GM19438 (cell line): ENCODE results near the gene IL18R1.

ENCODE experiments used
- ATAC-seq: cut with Tn5 transposase; IDR thresholded peaks from one replicate; pipeline ENCODE4 v1.9.1; 2021; ENCODE audit warnings: low read depth; ENCODE audit not compliant: unreplicated experiment

The IL18R1 gene

DNA sequence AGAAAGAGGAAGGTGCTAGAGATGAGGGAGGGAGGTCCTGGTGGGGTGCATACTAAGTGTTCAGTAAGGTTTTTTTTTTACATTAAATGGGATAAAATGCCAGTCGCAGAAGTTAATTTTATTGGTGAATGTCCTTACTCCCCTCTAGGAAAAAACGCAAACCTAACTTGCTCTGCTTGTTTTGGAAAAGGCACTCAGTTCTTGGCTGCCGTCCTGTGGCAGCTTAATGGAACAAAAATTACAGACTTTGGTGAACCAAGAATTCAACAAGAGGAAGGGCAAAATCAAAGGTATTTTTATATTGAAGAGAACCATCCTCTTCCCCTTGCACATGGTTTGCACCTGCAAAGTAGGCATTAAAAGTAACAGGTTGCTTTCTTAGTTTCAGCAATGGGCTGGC is 12.7 kb upstream of the IL18R1 start:
- ATAC-seq, result no peak

DNA sequence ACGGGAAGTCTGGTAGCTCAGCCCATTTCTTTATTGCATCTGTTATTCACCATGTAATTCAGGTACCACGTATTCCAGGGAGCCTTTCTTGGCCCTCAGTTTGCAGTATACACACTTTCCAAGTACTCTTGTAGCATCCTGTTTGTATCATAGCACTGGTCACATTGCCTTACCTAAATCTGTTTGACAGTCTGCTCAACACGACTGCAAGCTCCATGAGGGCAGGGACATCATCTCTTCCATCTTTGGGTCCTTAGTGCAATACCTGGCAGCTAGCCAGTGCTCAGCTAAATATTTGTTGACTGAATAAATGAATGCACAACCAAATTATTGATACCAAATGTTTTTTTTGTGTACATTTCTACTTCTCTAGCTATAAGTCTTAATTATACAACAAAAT is 11.2 kb upstream of the IL18R1 start:
- no peak for ATAC-seq

DNA sequence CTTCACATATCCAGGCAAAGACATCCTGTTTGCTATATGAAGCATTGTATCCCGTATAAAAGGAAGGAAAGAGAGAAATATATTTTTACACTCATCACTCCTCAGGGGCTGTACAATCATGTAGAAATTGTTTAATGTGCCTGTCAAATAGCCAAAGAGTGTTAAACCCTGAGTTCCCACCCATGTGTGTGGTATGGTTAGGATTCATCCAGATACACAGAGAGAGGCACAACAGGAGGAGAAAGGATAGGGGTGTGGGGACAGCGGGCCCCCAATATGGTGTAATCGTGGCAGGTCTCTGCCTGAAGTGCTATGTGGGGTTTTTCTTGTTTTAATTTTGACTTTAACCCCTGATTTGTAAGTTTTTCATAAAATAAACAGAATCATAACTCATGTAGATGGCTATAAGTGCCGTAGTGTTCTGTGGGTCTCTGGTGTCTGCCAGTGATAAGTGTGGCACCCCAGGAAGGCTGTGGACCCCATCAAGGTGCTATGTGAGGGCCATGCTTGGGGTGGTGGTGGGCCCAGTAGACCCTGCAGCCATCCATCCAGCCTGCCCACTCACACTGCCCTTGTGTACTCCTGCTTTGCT is 10.2 kb upstream of the IL18R1 start:
- no peak for ATAC-seq

DNA sequence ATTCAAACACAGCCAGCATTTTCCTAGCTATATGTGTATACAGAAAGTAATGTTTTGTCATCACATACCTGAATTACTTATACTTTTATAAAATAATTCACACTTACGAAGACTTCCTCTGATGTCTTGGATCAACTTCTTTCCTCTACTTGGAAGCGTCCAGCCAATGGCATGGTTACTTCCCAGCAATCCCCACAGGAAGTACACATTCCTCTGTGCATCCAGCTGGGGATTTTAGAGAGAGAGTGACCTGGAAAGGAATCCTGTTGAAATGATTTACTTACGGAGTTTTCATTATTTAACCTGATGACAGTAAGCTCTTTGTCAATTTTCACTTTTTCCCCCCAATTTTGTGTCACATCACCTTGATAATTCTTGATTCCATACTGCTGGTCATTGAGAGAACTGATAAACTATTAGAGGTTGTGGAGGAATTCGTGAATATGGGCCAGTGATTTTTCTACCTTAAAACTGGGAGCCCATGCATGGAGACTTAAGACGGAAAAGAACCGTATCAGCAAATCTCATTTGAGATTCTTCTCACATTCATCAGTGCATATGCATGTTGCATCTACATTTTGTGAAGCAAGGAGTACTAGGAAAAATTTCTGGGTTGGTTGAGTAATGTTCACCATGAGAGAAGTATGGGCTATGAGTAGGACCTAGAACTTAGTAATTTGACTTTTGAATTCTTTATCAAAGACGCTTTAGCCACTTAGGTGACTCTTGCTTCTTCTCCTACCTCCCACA is 9.0 kb upstream of the IL18R1 start:
- ATAC-seq, result no peak

DNA sequence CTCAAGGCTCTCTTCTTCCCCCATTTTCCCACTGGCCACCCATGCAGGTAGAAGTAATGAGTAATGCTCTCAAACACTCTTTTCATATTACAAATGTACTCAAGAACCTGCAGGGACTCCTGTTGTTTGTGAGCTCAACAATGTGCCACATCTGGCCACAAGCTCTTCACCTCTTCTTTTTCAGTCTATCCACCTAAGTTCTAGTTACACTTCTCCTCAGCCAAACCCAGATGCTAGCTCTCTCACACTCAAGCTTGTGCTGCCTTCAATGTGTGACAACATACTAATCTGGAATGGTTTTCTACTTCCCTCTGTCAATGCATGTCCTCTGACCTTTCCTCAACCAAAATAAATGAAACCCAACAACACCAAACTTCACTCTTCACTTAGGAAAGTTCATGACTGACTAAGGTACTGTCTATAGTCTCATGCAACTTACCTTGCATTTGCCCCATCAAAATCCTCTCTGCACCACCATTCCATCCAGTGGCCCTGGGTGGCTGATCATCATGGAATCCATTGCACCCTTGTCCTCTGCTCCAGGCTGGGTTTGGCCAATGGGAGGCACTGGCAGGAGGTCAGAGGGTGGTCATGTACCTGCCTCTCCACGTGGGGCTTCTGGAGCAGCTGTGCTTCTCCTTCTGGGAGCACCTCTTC is 5.3 kb upstream of the IL18R1 start:
- ATAC-seq, result no peak

DNA sequence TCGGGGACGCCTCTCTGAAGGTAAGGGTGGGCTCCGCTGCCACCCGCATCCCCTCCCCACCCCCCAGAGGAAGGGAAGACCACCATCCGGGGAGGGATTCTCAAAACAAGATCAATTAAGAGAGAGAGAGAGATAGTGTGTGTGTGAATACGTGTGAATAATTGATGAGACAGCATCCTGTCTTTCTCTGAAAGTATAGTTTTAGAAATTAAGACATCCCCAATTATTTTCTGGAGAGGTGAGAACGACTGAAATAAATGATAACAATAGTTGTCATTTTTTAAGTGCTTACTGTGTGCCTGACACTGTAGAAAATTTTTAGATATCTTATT is 751 bp downstream of the IL18R1 start:
- no peak for ATAC-seq

DNA sequence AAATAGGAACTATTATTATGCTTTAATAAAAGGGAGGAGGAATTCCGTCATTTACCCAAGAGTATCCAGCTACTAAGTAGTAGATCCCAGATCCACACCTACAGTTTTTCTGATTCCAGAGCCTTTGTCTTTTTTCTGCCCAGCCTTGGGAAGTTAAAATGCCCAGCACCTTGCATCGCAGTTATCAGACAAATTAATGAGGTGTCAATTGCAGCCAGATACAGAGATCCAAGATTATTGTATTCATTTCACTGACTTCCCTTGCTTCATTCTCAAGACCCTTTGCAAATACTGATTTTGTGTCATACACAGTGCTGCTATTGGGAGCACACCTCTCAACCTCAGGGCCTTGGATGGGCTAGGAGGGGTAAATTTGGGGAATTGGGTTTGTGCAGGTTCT is 1.1 kb downstream of the IL18R1 start:
- ATAC-seq, result no peak

DNA sequence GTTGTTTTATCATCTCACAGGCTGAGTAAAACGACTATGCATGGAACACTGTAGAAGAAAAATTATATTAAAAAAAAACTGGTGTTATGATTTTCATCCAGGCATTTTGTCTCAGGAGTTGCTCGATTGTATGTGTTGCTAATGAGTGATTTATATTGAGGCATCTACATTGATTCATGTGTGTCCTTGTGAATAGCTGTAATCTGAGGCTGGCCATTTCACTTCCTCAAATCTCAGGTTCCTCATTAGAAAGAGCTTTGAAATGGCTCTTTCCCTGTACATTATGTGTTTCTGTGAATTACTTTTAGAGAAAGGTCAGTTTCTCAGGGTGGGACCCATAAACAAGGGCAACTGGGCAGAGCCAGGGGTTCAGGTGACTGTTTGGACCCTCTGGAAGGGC is 2.3 kb downstream of the IL18R1 start:
- ATAC-seq, result no peak

DNA sequence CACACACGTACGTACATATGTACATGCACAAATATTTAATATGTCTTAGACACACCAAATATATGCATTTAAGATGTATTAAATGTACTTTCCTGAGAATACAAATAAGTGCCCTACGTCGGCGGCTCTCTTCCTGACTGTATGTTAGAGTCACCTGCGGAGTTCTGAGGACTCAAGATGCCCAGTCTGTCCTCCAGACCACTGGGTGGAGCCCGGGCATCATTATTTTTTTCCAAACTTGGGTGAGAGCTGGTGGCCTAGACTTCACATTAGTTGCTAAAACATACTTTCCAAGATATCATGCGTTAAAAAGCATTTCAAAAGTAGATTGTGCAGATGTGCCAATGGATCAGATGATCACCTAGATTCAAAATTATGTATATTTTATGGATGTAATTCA is 2.9 kb downstream of the IL18R1 start:
- ATAC-seq, result no peak

DNA sequence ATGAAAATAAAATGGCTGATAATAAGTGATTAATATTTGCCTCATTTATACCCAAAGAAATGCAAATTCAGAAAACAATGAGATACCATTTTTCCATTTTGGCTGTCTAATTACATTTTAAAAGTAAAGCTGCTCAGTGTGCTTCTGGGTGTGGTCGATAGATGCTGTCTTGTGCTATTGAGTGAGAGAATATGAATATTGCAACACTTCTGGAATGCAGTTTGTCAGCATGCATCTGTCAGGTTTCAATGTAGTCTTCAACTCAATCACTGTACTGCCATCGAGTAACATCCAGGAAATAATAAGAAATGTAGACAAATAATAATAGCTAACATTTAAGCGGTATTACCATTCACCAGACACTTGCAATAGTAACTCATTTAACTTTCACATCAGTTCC is 3.9 kb downstream of the IL18R1 start:
- no peak for ATAC-seq

DNA sequence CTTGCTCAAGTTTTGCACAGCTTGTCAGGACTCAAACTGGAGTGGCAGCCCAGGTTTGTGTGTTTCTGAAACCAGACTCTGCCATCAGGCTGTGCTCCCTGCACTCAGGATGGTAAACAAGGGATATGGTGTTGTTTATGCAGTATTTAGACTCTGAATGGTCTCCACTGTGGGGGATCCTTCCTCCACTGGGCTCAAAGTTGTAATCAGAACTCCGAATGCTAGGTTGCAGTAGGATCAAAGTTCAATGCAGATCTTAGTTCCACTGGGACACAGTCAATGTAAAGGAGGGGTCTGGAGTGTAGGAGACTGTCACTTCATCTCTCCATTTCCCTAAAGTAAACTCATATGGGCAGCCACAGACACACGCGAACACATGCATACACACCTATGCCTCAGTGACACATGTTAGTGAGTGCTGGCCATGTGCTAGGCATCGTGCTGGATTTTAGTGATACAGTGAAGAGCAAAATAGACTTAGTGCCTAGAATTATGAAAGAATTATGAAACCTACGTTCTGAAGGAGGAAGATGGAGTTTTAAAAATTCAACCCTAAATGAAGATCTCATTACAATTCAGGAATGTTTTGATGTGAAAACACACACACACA is 6.1 kb downstream of the IL18R1 start:
- no peak for ATAC-seq

DNA sequence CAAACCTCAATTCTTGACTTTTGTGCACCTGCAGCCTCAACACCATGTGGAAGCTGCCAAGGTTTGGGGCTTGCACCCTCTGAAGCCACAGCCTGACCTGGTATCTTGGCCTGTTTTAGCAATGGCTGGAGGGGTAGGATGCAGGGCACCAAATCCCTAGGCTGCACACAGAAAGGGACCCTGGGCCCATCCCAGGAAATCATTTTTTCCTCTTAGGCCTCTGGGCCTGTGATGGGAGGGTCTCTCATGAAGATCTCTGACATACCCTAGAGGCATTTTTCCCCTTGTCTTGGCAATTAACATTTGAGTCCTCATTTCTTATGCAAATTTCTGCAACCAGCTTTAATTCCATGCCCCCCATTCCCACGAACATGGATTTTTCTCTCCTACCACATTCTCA is 10.2 kb downstream of the IL18R1 start:
- no peak for ATAC-seq

DNA sequence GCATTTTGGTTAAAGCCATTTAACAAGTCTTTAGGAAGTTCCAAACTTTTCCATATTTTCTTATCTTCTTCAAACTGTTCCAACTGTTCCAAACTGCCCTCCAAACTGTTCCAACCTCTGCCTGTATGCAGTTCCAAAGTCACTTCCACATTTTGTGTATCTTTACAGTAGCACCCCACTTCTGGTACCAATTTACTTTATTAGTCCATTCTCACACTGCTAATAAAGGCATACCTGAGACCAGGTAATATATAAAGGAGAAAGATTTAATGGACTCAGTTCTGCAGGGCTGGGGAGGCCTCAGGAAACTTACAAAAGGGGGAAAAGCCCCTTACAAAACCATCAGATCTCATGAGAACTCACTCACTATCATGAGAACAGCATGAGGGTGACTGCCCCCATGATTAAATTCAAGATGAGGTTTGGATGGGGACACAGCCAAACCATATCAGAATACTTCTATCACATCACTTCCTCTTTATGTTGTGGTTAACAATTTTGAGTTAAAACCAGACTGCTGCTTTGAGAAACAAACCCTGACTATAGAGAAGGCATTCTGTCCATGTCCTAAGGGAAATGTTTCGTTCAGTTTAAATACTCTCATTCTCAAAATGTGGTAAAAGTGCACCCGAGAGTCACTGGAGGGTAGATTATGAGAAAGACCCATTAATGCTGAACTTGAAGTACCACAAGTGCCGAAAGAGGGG is 11.0 kb downstream of the IL18R1 start:
- ATAC-seq, result peak; percentile 67

DNA sequence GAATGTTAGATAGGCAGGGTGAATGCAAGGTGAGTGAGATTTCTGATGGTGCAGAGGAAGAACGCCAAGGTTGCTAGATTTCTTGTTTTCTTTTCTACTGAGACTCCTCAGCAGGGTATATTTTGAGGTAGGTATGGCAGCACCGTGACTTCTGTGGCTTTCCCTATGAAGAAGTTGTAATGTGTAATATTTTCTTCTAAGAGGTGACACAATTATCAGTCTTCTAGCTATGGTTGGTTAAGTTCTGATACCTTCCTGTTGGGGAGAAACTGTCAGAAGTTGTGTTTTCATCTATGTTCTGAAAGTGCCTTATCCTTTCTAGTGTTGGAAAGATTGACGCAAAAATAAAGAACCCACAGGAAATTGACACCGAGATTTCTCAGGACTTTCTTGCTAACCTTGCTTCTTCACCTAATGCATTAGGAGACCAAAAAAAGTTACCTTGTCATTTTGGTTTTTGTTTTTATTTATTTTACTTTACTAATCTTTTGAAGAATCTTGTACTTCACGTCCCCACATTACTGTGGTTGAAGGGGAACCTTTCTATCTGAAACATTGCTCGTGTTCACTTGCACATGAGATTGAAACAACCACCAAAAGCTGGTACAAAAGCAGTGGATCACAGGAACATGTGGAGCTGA is 11.9 kb downstream of the IL18R1 start:
- peak; percentile 50 for ATAC-seq

DNA sequence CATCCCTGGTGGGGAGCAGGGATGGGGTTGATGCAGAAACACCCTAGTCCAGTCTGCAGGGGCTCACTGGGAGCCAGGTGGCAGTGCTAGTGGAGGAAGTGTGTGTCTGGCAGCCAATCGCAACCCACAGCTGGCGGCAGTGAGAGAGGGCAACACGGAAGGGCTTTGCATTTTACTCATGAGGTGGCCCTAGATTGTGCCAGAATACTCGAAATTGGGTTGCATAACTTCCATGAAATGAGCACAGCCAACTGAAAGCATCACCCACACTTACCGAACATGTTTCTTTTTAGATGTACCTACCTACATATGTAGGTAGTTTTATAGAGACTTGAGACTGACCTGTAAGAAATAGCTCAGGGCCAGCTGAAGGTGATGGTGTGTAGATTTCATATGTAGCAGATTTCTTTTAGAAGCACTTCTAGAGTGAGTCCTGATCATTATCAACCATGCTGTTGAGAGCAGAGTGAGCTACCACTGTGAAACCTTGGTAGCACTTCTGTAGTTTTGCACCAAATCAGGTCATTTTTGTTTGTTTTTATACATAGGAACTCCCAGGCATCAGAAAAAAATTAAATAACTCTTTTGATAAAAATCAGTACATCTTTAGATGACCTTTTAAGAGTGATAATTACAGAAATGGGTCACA is 13.0 kb downstream of the IL18R1 start:
- no peak for ATAC-seq

DNA sequence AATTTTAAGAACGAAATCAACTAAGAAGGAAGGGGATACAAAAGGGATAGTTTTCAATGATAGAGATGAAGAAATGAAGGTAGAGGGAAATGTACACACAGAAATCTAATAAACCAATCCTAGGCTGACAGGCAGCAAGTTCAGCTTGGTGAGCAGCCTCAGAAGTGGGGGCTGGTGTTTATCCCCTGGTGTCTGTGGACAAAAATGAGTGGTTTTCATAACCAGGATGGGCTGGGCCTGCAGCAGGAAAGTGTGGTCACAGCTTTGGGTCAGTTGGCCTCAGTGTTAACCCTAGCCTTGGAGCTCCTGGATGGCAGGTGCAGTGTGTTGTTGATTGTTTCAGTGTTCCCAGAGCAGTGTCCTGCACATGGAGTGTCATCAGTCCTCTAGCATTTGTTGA is 14.3 kb downstream of the IL18R1 start:
- no peak for ATAC-seq

DNA sequence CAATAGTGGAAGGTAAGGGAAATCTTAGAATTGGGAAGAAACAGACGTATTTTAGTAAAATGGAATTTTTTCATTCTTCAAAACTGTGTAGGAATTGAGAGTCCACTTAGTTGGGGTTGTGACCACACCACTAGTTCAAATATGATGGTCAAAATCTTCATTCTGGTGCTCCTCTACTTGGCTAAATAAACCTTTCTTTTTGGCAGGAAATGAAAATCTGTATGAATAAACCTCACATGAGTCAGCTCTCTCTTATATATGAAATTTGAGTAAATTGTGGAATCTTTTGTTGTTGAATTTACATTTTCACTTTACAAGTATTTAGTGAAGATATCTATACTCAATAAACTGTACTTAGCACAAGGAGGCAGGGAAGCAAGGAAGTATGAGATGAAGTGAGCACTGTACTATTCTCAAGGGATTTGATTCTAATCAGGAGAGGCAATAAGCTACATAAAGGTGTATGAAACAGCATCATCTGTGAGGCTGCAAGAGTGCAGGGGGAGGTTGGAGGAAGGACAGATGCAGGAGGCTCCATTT is 20.5 kb downstream of the IL18R1 start:
- ATAC-seq, result no peak

DNA sequence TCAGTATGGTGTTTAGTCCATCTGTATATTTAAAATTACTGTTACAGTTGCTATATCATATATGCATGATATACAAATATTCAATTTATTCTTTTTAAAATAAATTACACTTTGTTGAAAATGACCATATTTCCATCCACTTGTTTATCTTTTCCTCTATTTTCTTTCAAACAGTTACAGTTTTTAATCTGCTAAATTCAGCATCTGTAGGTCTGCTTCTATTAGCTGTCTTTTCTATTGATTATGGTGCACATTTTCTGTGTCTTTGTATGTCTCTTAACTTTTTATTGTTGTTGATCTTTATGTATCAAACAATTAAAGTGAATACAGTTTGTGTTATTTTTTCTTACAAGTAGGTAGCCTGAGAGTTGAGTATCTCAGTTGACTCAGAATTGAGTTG is 28.1 kb downstream of the IL18R1 start:
- no peak for ATAC-seq

DNA sequence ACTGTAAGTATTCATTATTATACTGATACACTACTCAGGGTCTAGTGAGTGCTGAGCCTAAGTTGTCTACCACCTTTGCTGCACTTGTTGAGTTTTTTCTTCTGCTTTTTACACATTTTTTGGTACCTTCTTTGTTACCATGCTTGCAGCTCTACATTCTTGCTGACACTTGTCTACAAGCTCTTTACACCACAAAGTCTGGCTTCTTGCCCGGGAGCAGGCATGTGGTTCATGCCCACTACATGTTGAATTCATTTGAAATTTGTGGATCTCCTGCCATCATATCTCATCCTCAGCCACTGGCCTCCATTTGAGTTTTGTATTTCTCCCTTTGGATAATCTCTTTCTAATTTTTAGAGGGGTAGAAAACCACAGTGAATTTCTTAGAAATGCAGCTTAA is 29.9 kb downstream of the IL18R1 start:
- no peak for ATAC-seq

DNA sequence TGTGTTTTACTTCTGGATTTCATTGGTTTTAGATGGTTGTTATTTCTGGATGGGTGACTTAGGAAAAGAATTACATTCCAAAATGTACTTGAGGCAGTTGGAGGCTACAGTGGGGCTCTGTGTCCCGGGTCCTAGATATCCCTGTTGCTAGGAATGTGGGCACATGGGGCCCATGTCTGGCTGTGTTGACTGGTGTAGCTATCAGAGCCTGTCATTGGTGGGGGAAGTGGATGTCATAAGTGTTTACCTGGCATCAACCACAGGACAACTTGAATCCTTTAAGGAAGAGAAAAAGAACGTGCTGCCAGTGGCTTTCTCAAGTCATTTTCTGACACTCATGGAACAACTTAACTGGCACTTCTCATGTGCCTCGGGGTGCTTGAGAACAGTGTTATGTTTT is 30.4 kb downstream of the IL18R1 start:
- no peak for ATAC-seq
